ENCODE data around the gene GAR1.

DNA sequence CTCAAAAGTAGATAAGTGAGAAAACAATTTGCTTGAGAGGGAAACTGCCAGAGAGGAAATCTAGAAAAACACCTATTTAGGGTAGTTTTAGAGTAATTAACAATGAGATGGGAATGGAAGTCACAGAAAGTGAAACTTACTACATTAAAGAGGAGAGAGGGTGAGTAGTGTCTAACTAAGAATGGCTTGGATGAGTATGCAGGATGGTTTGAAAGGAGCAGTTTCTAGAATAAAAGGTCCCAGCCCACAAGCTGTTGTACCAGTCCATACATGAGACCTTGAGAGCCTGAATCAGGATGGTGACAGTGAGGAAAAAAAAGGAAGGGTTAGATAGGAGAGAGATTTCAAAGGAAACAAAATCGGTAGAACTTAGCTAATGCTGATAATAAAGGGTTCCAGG, 1.3 kb downstream of the GAR1 start:
- no peak for TF ChIP-seq EZH2phosphoT487 (IDR thresholded peaks at IDR 0.05; ENCODE audit: borderline replicate concordance, low read length)
- TF ChIP-seq, protein P1, sequence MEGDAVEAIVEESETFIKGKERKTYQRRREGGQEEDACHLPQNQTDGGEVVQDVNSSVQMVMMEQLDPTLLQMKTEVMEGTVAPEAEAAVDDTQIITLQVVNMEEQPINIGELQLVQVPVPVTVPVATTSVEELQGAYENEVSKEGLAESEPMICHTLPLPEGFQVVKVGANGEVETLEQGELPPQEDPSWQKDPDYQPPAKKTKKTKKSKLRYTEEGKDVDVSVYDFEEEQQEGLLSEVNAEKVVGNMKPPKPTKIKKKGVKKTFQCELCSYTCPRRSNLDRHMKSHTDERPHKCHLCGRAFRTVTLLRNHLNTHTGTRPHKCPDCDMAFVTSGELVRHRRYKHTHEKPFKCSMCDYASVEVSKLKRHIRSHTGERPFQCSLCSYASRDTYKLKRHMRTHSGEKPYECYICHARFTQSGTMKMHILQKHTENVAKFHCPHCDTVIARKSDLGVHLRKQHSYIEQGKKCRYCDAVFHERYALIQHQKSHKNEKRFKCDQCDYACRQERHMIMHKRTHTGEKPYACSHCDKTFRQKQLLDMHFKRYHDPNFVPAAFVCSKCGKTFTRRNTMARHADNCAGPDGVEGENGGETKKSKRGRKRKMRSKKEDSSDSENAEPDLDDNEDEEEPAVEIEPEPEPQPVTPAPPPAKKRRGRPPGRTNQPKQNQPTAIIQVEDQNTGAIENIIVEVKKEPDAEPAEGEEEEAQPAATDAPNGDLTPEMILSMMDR (conservative IDR thresholded peaks at IDR 0.05; ENCODE audit: low read depth, low read length), result no peak
